GM12875 (cell line): ENCODE results near the gene DTNBP1.

ENCODE experiments used
- H3K4me3 ChIP-seq: one replicate; pipeline ENCODE4 v1.5.1; 2011; ENCODE audit warnings: low read depth, low read length, control low read depth
- TF ChIP-seq, protein P1 (sequence below): IDR thresholded peaks from 2 replicates; pipeline ENCODE4 v1.5.1; 2011; ENCODE audit warnings: low read depth, mild to moderate bottlenecking, control low read depth, inconsistent platforms, low read length, moderate library complexity, borderline replicate concordance; ENCODE audit not compliant: insufficient read depth

The DTNBP1 gene

DNA sequence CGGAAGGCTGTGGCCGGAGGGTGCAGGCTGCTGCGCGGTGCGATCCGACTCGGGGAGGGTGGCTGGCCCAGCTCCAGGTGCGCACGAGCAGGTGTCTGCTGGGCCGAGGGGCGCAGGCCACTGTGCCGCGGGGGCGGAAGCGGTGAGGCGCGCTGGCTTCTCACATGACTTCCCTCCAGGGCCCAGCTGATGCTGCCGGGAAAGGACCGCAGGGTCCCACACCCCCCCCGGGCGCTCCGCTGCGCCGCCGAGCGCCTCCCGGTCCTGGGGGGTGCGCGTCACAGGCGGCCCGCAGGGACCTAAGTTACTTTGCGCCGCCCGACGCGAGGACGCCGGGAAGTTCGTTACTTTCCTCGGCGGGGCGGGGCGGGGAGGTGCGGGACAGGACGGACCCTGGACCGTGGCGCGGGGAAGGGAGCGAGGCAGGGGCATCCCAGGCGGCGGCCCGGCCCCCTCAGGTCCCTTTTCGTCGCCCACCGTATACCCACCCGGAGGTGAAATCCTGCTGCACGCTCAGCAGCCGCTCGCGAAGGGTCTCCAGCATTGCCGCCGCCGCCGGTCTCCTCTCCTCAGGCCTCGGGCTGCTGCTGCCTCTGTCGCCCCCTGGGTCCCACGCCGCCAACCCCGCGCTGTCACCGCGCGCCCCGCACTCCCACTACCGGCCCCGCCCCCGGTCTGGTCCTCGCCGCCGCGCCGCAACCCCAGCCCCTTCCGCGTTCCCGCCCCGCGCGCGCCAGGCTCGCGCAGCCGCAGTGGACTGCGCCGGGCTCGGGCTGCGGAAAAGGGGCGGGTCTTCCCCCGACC is at the start of gene DTNBP1:
TSS of gene DTNBP1 (minus strand) at position 703 of the 804 bp plus-strand sequence. CDS start at position 544, 159 bp downstream.
- peak within 1 kb of the TSS; percentile 64 for H3K4me3 ChIP-seq
- TF ChIP-seq, protein P1, sequence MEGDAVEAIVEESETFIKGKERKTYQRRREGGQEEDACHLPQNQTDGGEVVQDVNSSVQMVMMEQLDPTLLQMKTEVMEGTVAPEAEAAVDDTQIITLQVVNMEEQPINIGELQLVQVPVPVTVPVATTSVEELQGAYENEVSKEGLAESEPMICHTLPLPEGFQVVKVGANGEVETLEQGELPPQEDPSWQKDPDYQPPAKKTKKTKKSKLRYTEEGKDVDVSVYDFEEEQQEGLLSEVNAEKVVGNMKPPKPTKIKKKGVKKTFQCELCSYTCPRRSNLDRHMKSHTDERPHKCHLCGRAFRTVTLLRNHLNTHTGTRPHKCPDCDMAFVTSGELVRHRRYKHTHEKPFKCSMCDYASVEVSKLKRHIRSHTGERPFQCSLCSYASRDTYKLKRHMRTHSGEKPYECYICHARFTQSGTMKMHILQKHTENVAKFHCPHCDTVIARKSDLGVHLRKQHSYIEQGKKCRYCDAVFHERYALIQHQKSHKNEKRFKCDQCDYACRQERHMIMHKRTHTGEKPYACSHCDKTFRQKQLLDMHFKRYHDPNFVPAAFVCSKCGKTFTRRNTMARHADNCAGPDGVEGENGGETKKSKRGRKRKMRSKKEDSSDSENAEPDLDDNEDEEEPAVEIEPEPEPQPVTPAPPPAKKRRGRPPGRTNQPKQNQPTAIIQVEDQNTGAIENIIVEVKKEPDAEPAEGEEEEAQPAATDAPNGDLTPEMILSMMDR: no peak

- TF ChIP-seq, protein P1: no peak
- H3K4me3 ChIP-seq: no peak overlapping the region
Observed at GRCh38 chr6:15709651-15710269, 46.9 kb upstream of the DTNBP1 start.

- TF ChIP-seq, protein P1: no peak
- H3K4me3 ChIP-seq: no peak overlapping the region
Observed at GRCh38 chr6:15708231-15708630, 45.4 kb upstream of the DTNBP1 start.

- TF ChIP-seq, protein P1: no peak
- no peak overlapping the region for H3K4me3 ChIP-seq
Observed at GRCh38 chr6:15705981-15706380, 43.2 kb upstream of the DTNBP1 start.

DNA sequence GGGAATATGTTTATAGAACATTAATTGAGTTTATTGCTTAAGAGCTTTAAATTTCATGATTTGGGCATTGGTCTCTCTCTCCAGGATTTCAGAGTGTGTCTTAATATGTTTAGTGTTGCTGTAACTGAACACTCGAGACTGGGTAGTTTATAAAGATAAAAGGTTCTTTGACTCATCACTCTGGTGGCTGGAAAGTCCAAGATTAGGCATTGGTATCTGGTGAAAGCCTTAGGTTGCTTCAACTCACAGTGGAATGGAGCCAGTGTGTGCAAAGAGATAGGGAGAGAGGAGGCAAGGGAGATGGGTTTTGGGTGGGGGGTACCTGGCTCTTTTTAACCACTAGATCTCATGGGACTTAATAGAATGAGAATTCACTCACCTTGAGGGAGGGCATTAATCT is 35.6 kb upstream of the DTNBP1 start:
- TF ChIP-seq, protein P1: no peak
- no peak overlapping the region for H3K4me3 ChIP-seq

DNA sequence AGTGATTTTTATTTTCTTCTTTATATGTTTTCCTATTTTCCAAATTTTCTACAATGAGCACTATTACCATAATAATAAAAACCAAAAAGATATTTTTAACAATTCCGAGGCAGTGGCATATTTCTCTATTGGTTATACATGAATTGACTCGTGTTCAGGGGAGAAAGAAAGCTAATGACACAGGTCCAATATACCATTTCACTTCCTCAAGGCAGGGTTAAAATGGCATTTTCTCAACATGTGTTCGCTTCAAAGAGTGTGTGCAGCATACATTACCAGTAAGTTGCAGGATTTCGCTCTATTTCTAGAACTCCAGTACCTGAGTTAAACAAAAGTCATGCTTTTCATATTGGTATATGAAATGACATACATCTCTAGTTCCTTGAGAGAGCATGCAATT is 35.1 kb upstream of the DTNBP1 start:
- no peak overlapping the region for H3K4me3 ChIP-seq
- TF ChIP-seq, protein P1: no peak

- H3K4me3 ChIP-seq: no peak overlapping the region
- TF ChIP-seq, protein P1: peak; percentile 99
Observed at GRCh38 chr6:15691250-15691869, 28.5 kb upstream of the DTNBP1 start.
